K562 (cell line): ENCODE results near the gene DLGAP3. TPM values are rescaled to one million over a fixed set of nuclear protein-coding genes. Genes with fewer than 3 reads are reported as not detected.

ENCODE experiments used
- CLOCK ChIP-seq: fragments of 250-450 bp; sonication (Bioruptor Pico); IDR thresholded peaks from 2 replicates; pipeline ENCODE4 v1.4.0; 2020; ENCODE audit warnings: mild to moderate bottlenecking, moderate library complexity, borderline replicate concordance
- ELF4 ChIP-seq: fragments of 450-650 bp; formaldehyde crosslinking; IDR thresholded peaks from 2 replicates; pipeline ENCODE4 v1.4.0; 2022; ENCODE audit warnings: missing genetic modification characterization
- ELK1 ChIP-seq: sonication (generic); formaldehyde crosslinking; IDR thresholded peaks from 2 replicates; pipeline ENCODE4 v1.8.1; 2022; ENCODE audit warnings: missing genetic modification reagents
- FOSL1 ChIP-seq: fragments of 200-800 bp; sonication (Bioruptor generic); conservative IDR thresholded peaks from 2 replicates; pipeline ENCODE4 v1.6.1; 2016; ENCODE audit warnings: missing genetic modification characterization, missing compliant biosample characterization
- GMEB1 ChIP-seq: fragments of 250-450 bp; sonication (Bioruptor Pico); IDR thresholded peaks from 2 replicates; pipeline ENCODE4 v1.4.0; 2020; ENCODE audit warnings: mild to moderate bottlenecking
- HDAC2 ChIP-seq: fragments of 450-650 bp; IDR thresholded peaks from 2 replicates; pipeline ENCODE4 v1.6.1; 2016; ENCODE audit warnings: mild to moderate bottlenecking
- PCBP2 ChIP-seq: fragments of 200-400 bp; formaldehyde crosslinking; IDR thresholded peaks from 2 replicates; pipeline ENCODE4 v1.6.1; 2018; ENCODE audit warnings: low read length, low read depth, mild to moderate bottlenecking, moderate library complexity; ENCODE audit not compliant: poor library complexity, severe bottlenecking
- SIX5 ChIP-seq, 2 experiments: IDR thresholded peaks; 2 replicates each; pipeline ENCODE4 v1.6.1; 2011; ENCODE audit warnings: low read length in 2 of 2, borderline replicate concordance in 1 of 2, low read depth in 1 of 2, mild to moderate bottlenecking in 1 of 2, moderate library complexity in 1 of 2; ENCODE audit not compliant: insufficient read depth in 1 of 2
- TAF15 ChIP-seq: fragments of 200-400 bp; formaldehyde crosslinking; IDR thresholded peaks from 2 replicates; pipeline ENCODE4 v1.6.1; 2017; ENCODE audit warnings: mild to moderate bottlenecking, low read depth, low read length, moderate library complexity
- XRCC4 ChIP-seq: IDR thresholded peaks from one replicate; pipeline ENCODE4 v1.6.1; 2011; ENCODE audit not compliant: insufficient read depth, insufficient read length; ENCODE audit errors: extremely low read depth
- polyA plus RNA-seq, 8 experiments: library from polyadenylated mRNA; depleted of rRNA in 4 of 8; stranded (reverse) in 5 of 8; unstranded in 3 of 8; fragments of >200 nt; fragmentation: Nextera tagmentation in 2 of 8; fragmentation: Illumina TruSeq in 1 of 8; extraction: Ambion mirVana in 2 of 8; extraction: Trizol in 1 of 8; gene quantifications; 2 replicates each; pipeline versions ENCODE4 v1.2.1 to v1.2.3, GENCODE V29; 2011 to 2014; ENCODE audit warnings: inconsistent platforms in 1 of 8, missing spikeins in 1 of 8
- total RNA-seq, 7 experiments: library from RNA; depleted of rRNA in 6 of 7; stranded (reverse); fragments of >200 nt in 6 of 7; fragmentation: Illumina TruSeq in 2 of 7; extraction: Trizol in 2 of 7; gene quantifications; 2 replicates each; pipeline versions ENCODE4 v1.2.1 to v1.2.3, GENCODE V29; 2011 to 2021; ENCODE audit warnings: low replicate concordance in 1 of 7
- TF ChIP-seq, protein P1 (sequence below): fragments of 150-350 bp; IDR thresholded peaks from 2 replicates; pipeline ENCODE4 v1.6.1; 2014; ENCODE audit warnings: low read depth, mild to moderate bottlenecking, low read length, borderline replicate concordance
- TF ChIP-seq, protein P2 (sequence below): fragments of 450-650 bp; formaldehyde crosslinking; IDR thresholded peaks from 2 replicates; pipeline ENCODE4 v1.4.0; 2020; ENCODE audit warnings: mild to moderate bottlenecking, mixed read lengths
- TF ChIP-seq, protein P3 (sequence below): fragments of 450-650 bp; conservative IDR thresholded peaks from 2 replicates; pipeline ENCODE4 v1.6.1; 2016; ENCODE audit warnings: missing genetic modification characterization, low read depth, mild to moderate bottlenecking, control low read depth, missing compliant biosample characterization

DLGAP3 gene
- total and polyA plus RNA-seq, 9 of the 15 experiments (the other 6 are each of a cell fraction or from before 2014, with no cell fraction given) = 0.01 to 0.16 (median 0.07) TPM; not detected in 6

DNA sequence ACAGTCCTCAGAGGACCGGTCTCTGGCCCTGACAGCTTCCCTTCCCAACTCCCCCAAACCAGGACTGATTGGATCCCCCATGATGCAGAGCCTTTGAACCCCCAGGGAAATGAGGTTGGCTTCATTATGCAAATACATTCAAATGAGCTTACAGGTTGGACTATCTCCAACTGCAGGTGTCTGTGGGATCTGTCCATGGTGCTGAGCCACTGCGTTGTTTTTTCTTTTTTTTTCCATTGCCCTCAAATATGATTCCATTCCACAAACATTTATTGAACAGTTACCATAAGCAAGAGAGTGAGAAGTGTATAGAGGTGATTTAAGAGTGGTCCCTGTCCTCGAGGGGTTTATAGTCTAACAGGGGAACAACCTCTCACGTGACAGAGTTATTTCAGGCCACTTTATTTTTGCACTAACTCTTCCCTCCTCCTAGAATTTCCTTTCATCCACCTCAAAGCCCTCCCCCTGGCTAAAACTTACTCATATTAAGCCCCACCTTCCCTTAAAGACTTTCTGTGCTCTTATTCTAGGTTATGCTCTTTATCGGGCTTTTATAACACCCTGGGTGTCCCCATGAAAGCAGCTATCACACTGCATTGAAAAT is 21.9 kb downstream of the DLGAP3 start (continued):
- TF ChIP-seq, protein P1, sequence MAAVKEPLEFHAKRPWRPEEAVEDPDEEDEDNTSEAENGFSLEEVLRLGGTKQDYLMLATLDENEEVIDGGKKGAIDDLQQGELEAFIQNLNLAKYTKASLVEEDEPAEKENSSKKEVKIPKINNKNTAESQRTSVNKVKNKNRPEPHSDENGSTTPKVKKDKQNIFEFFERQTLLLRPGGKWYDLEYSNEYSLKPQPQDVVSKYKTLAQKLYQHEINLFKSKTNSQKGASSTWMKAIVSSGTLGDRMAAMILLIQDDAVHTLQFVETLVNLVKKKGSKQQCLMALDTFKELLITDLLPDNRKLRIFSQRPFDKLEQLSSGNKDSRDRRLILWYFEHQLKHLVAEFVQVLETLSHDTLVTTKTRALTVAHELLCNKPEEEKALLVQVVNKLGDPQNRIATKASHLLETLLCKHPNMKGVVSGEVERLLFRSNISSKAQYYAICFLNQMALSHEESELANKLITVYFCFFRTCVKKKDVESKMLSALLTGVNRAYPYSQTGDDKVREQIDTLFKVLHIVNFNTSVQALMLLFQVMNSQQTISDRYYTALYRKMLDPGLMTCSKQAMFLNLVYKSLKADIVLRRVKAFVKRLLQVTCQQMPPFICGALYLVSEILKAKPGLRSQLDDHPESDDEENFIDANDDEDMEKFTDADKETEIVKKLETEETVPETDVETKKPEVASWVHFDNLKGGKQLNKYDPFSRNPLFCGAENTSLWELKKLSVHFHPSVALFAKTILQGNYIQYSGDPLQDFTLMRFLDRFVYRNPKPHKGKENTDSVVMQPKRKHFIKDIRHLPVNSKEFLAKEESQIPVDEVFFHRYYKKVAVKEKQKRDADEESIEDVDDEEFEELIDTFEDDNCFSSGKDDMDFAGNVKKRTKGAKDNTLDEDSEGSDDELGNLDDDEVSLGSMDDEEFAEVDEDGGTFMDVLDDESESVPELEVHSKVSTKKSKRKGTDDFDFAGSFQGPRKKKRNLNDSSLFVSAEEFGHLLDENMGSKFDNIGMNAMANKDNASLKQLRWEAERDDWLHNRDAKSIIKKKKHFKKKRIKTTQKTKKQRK = no peak
- no peak for TF ChIP-seq CLOCK (CRISPR knock-in tag)
- TF ChIP-seq FOSL1 (tag) = no peak
- TF ChIP-seq, protein P2, sequence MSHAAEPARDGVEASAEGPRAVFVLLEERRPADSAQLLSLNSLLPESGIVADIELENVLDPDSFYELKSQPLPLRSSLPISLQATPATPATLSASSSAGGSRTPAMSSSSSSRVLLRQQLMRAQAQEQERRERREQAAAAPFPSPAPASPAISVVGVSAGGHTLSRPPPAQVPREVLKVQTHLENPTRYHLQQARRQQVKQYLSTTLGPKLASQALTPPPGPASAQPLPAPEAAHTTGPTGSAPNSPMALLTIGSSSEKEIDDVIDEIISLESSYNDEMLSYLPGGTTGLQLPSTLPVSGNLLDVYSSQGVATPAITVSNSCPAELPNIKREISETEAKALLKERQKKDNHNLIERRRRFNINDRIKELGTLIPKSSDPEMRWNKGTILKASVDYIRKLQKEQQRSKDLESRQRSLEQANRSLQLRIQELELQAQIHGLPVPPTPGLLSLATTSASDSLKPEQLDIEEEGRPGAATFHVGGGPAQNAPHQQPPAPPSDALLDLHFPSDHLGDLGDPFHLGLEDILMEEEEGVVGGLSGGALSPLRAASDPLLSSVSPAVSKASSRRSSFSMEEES (CRISPR knock-in tag) = peak; percentile 27; the same call in 1 of the 2 replicates
- TF ChIP-seq SIX5 (IDR thresholded peaks at IDR 0.05; ENCODE audit: borderline replicate concordance in 1 of 2, insufficient read depth in 1 of 2, low read depth in 1 of 2, low read length in 2 of 2) = no peak
- TF ChIP-seq TAF15 = no peak
- no peak for TF ChIP-seq XRCC4
- no peak for TF ChIP-seq ELF4 (CRISPR knock-in tag)
- TF ChIP-seq ELK1 (CRISPR knock-in tag) = no peak
- TF ChIP-seq, protein P3, sequence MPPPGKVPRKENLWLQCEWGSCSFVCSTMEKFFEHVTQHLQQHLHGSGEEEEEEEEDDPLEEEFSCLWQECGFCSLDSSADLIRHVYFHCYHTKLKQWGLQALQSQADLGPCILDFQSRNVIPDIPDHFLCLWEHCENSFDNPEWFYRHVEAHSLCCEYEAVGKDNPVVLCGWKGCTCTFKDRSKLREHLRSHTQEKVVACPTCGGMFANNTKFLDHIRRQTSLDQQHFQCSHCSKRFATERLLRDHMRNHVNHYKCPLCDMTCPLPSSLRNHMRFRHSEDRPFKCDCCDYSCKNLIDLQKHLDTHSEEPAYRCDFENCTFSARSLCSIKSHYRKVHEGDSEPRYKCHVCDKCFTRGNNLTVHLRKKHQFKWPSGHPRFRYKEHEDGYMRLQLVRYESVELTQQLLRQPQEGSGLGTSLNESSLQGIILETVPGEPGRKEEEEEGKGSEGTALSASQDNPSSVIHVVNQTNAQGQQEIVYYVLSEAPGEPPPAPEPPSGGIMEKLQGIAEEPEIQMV (tag) = no peak
- TF ChIP-seq PCBP2 = no peak
- 0 out of 2 replicates have a peak, but pooled peaks have one; percentile 37 for TF ChIP-seq HDAC2
- no peak for TF ChIP-seq GMEB1
